GM18499 (cell line): Measurements from ENCODE around the gene NEMP1.

Experiments used
- ATAC-seq: cut with Tn5 transposase; IDR thresholded peaks from one replicate; pipeline ENCODE4 v1.9.1; 2021; ENCODE audit warnings: moderate number of reproducible peaks; ENCODE audit not compliant: insufficient read depth, unreplicated experiment

The NEMP1 gene

DNA sequence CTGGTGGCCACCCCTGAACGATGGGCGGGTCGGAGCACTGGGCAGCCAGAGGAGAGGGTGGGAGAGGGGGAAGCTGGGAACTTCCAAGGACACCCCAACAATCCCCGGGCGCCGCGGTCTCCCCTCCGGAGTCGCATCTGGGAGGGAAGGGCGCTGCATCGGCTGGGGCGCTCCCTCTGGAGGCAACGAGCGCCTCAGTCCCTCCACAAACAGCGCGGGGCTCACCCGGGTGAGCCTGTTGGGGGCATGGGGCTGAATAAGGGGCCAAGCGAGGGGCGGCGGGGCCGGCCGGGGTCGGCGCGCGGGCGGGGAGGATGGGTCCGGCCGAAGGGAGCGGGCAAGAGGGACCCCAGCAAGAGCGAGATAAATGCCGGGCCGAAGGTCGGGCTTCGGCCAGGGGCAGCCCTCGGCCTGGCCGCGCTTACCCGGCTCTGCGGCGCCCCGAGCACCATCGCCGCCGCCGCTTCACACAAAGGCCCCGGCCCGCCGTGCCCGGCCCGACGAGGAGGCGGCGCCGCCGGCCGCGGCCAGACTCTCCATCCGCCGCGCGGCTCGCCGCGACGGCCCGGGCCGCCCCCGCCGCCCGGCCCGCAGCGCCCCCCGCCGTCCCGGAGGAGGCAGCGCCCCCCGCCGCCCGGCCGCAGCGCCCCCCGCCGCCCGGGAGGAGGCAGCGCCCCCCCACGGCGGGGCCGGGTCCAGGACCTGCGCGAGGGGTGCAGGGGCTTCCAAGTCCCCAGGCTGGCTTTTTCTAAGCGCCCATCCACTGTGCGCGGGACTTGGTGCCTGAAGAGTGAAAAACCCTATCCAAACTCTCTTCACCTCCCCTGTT, 72.4 kb downstream of the NEMP1 start, which contains the start of gene ZBTB39:
TSS of gene ZBTB39 (minus strand) at position 567 of the 829 bp plus-strand sequence. CDS start 1,629 bp downstream, outside the sequence.
- no peak for ATAC-seq
